ENCODE measurements around the gene DGKQ.

DGKQ gene

DNA sequence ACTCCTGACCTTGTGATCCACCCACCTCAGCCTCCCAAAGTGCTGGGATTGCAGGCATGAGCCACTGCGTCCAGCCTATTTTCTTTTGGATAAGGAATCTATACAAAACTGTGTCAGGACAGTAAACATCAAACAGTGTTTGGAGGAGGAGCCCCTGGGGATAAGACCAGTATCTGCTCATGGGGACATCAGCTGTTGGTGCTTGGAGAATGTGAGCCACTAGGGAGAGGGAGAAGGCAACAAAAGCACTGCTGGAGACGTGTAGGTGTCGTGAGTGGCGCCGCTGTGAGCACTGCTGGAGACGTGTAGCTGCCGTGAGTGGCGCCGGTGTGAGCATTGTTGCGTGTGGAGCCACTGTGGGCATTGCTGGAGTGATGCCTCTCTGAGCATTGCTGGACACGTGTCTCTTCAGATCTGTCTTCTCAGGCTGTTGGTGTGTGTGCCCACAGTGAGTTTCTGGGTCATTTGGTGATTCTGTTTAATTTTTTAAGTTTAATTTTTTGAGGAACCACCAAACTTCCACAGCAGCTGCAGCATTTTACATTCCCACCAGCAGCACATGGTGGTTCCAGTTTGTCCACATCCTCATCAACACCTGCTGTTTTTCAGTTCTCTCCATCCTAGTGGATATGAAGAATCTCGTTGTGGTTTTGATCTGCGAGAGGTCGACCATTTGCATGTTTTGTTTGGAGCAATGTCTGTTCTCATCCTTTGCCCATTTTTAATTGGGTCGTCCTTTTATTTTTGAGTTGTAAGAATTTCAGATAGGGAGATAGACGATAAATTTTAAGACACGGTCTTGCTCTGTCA lies 19.0 kb downstream of the DGKQ start:
- Histone ChIP-seq H3K9ac (ENCODE audit: low read length) (no peak overlapping the region), H4K20me1 (ENCODE audit: low read depth, low read length) (no peaks in the 10 kb centered on the region)
- TF ChIP-seq, protein P1, sequence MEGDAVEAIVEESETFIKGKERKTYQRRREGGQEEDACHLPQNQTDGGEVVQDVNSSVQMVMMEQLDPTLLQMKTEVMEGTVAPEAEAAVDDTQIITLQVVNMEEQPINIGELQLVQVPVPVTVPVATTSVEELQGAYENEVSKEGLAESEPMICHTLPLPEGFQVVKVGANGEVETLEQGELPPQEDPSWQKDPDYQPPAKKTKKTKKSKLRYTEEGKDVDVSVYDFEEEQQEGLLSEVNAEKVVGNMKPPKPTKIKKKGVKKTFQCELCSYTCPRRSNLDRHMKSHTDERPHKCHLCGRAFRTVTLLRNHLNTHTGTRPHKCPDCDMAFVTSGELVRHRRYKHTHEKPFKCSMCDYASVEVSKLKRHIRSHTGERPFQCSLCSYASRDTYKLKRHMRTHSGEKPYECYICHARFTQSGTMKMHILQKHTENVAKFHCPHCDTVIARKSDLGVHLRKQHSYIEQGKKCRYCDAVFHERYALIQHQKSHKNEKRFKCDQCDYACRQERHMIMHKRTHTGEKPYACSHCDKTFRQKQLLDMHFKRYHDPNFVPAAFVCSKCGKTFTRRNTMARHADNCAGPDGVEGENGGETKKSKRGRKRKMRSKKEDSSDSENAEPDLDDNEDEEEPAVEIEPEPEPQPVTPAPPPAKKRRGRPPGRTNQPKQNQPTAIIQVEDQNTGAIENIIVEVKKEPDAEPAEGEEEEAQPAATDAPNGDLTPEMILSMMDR (IDR thresholded peaks at IDR 0.05; ENCODE audit: insufficient read depth, low read length, poor library complexity, severe bottlenecking) = no peak
- no peak for TF ChIP-seq EZH2phosphoT487 (conservative IDR thresholded peaks at IDR 0.05; ENCODE audit: low read length)

GRCh38 chr4:953574-953915 lies 19.8 kb downstream of the DGKQ start:
- Histone ChIP-seq H3K36me3 (ENCODE audit: low read length) (no peaks in the 10 kb centered on the region), H3K79me2 (ENCODE audit: insufficient read depth, low read length) (no peaks in the 10 kb centered on the region), H3K27me3 (ENCODE audit: low read length) (no peaks in the 10 kb centered on the region), H3K9ac (ENCODE audit: low read length) (no peak overlapping the region), H3F3A (ENCODE audit: insufficient read depth) (no peaks in the 10 kb centered on the region), H3K9me2 (replicated peaks; ENCODE audit: insufficient read depth, low read length) (no peaks in the 10 kb centered on the region), H3K27ac (ENCODE audit: low read depth, low read length) (no peak overlapping the region), H3K4me3 (ENCODE audit: insufficient read depth, low read length, poor library complexity, severe bottlenecking) (no peak overlapping the region), H3K4me2 (ENCODE audit: low read depth, low read length, poor library complexity, severe bottlenecking) (no peak overlapping the region), H2AFZ (ENCODE audit: low read depth, low read length, severe bottlenecking) (no peak overlapping the region), H4K20me1 (ENCODE audit: low read depth, low read length) (no peaks in the 10 kb centered on the region), H3K9me3 (ENCODE audit: insufficient read depth, low read length) (no peaks in the 10 kb centered on the region)
- TF ChIP-seq EZH2phosphoT487 (conservative IDR thresholded peaks at IDR 0.05; ENCODE audit: low read length) = no peak
- TF ChIP-seq, protein P1 (IDR thresholded peaks at IDR 0.05; ENCODE audit: insufficient read depth, low read length, poor library complexity, severe bottlenecking) = no peak

More for the DNA sequence above, 19.0 kb downstream of the DGKQ start:
- H3K9me2 ChIP-seq (replicated peaks; ENCODE audit: insufficient read depth, low read length) = no peaks in the 10 kb centered on the region
- H3F3A ChIP-seq (ENCODE audit: insufficient read depth) = no peaks in the 10 kb centered on the region
- H3K36me3 ChIP-seq (ENCODE audit: low read length) = no peaks in the 10 kb centered on the region
- H3K4me3 ChIP-seq (ENCODE audit: insufficient read depth, low read length, poor library complexity, severe bottlenecking) = no peak overlapping the region
- H3K27me3 ChIP-seq (ENCODE audit: low read length) = no peaks in the 10 kb centered on the region
- H2AFZ ChIP-seq (ENCODE audit: low read depth, low read length, severe bottlenecking) = no peak overlapping the region
- no peak overlapping the region for H3K4me2 ChIP-seq (ENCODE audit: low read depth, low read length, poor library complexity, severe bottlenecking)
- no peaks in the 10 kb centered on the region for H3K79me2 ChIP-seq (ENCODE audit: insufficient read depth, low read length)
- H3K9me3 ChIP-seq (ENCODE audit: insufficient read depth, low read length) = no peaks in the 10 kb centered on the region
- no peak overlapping the region for H3K27ac ChIP-seq (ENCODE audit: low read depth, low read length)

DNA sequence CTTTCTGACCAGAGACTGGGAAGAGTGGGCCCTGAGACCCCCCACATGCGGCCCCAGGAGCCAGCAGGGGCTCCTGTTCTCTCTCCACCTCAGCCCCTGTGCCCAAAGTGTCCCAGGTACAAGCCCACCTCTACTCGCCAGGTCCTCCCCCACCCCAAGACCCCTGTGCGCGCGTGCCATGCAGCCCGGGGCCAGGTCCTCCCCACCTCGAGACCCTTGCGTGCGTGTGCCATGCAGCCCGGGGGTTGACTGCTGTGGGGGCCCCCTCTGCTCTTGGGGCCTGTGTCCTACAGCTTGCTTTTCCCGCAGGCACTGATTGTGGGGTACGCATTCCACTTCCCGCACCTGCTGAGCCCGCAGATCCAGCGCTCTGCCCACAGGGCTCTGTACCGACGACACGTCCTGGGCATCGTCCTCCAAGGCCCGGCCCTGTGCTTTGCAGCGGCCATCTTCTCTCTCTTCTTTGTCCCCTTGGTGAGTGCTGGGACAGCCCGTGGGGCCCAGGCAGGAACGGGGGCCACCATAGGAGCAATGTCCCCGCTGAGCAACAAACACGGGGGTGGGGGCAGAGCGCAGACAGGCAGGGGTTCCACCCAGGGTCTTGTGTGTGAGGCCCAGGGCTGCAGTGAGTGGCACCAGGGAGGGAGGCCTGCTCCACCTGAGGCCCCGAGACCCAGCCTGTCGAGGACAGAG lies 20.3 kb downstream of the DGKQ start:
- Histone ChIP-seq H3K4me2 (ENCODE audit: low read depth, low read length, poor library complexity, severe bottlenecking) (no peak overlapping the region), H4K20me1 (ENCODE audit: low read depth, low read length) (no peaks in the 10 kb centered on the region), H3K79me2 (ENCODE audit: insufficient read depth, low read length) (no peaks in the 10 kb centered on the region), H3K27ac (ENCODE audit: low read depth, low read length) (no peak overlapping the region), H2AFZ (ENCODE audit: low read depth, low read length, severe bottlenecking) (no peak overlapping the region), H3F3A (ENCODE audit: insufficient read depth) (no peaks in the 10 kb centered on the region), H3K9me3 (ENCODE audit: insufficient read depth, low read length) (no peaks in the 10 kb centered on the region), H3K9me2 (replicated peaks; ENCODE audit: insufficient read depth, low read length) (no peaks in the 10 kb centered on the region), H3K36me3 (ENCODE audit: low read length) (no peaks in the 10 kb centered on the region), H3K4me3 (ENCODE audit: insufficient read depth, low read length, poor library complexity, severe bottlenecking) (no peak overlapping the region), H3K27me3 (ENCODE audit: low read length) (no peaks in the 10 kb centered on the region), H3K9ac (ENCODE audit: low read length) (no peak overlapping the region)
- TF ChIP-seq, protein P1 (IDR thresholded peaks at IDR 0.05; ENCODE audit: insufficient read depth, low read length, poor library complexity, severe bottlenecking) = no peak
- TF ChIP-seq EZH2phosphoT487 (conservative IDR thresholded peaks at IDR 0.05; ENCODE audit: low read length) = no peak

Data from SU-DHL-6 (cell line).